HG03571 (cell line): ENCODE measurements around the gene DLG2.
"Not testable (repeated sequence)": the region's sequence is repeated elsewhere in the genome, so short reads cannot be mapped to it uniquely, and the experiment has no call there.

Experiments
- ATAC-seq: cut with Tn5 transposase; IDR thresholded peaks from one replicate; pipeline ENCODE4 v1.9.1; 2021; ENCODE audit not compliant: unreplicated experiment

Gene DLG2

GRCh38 chr11:83785942-83786341 is 1841.2 kb downstream of the DLG2 start:
- no peak for ATAC-seq

DNA sequence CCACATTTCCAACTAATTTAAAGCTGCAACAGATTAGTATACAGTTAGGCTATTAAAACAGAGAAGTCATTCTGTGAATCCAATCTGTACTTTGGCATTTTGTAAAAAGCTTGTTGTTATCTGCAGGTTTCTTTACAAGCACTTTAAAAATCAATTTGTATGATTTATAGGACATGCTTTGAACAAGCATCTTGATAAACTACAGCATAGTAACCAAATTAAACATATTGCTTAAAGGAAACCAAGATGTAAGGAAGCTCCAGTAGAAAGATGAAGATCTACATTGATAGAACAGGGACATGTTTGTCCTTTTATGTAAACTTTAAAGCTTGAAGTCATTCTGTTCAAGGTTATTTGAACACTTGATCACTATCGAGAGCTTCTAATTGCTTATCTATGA is 1842.7 kb downstream of the DLG2 start:
- no peak for ATAC-seq

DNA sequence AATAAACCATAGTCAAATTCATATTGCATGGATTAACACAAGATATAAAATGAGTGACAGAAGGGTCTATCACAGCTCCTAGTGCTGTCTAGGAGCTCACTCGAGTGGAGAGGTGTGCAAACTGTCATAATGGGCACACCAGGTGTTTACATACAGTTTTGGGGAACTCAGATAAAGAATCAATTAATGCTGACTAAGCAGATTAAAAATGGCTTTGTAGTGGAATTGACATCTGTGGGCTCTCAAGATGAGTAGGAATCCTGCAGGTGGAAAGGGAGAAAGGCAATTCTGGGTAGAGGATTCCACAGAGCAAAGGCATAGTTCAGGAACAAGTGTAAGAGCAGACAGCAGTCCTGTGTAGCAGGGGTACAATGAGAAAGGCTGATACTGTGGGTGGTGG is 1844.8 kb downstream of the DLG2 start:
- no peak for ATAC-seq

GRCh38 chr11:83779876-83780275 is 1847.3 kb downstream of the DLG2 start:
- no peak for ATAC-seq

- no peak for ATAC-seq
These were observed 1848.5 kb downstream of the DLG2 start for GRCh38 chr11:83778596-83778995.

GRCh38 chr11:83773950-83774880 is 1852.9 kb downstream of the DLG2 start:
- no peak for ATAC-seq

GRCh38 chr11:83768489-83768888 is 1858.7 kb downstream of the DLG2 start:
- no peak for ATAC-seq

- no peak for ATAC-seq
These were observed 1860.2 kb downstream of the DLG2 start for GRCh38 chr11:83766932-83767331.

DNA sequence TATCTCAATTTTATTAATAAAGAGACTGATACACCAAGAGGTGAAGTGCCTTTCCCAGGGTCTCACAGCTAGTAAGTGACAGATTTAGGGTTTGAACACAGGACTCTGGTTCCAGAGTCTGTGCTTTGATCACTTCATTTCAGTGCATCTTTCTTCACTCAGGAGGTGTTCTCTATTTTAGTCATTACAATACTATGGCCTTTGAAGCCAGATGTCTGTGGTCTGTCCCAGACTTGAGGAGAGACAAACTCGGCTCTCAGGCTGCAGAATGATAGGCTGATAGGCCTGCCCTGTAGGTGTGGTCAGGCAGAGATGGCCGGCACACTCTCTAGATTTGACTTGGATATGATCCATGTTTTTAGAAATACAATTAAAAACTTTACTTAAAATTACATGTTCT is 1862.5 kb downstream of the DLG2 start:
- ATAC-seq: no peak

DNA sequence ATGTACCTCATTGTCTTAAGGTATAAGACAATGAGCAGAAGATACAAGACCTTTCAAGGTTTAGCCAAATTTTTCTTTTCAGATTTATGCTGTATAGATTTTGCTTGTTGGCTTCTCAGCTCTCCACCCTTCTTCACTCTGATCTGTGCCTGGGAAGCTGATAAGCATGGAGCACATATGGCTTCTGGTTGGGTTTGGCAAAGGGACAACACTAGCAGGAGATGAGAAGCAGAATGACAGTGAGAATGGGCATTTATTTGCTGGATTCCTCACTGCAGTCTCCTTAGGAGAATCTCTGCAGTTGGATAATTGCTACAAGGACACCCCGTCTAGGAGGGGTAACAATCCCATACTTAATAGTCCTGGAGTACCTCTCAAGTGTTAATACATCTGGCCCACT is 1866.2 kb downstream of the DLG2 start:
- no peak for ATAC-seq

DNA sequence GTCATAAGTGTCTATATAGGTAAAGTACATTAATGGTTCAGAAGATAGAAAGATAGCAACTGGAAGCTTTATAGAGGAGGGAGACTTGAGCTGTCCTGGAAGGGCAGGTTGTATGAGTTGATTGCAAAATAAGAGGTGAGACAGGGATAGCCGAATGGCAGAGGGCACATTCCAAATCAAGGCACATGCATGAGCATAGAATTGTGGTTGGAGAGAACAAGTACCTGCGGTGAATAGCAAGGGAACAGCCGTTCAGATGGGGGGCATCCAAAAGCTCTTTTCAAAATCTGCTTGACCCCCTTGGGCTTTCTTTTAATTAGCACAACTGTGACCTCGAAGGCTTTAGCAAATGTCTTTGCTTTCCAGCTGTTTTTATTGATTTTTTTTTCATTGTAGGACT is 1868.0 kb downstream of the DLG2 start:
- no peak for ATAC-seq

GRCh38 chr11:83751041-83751440 is 1876.1 kb downstream of the DLG2 start:
- no peak for ATAC-seq

GRCh38 chr11:83746921-83747585 is 1880.1 kb downstream of the DLG2 start:
- ATAC-seq: no peak

DNA sequence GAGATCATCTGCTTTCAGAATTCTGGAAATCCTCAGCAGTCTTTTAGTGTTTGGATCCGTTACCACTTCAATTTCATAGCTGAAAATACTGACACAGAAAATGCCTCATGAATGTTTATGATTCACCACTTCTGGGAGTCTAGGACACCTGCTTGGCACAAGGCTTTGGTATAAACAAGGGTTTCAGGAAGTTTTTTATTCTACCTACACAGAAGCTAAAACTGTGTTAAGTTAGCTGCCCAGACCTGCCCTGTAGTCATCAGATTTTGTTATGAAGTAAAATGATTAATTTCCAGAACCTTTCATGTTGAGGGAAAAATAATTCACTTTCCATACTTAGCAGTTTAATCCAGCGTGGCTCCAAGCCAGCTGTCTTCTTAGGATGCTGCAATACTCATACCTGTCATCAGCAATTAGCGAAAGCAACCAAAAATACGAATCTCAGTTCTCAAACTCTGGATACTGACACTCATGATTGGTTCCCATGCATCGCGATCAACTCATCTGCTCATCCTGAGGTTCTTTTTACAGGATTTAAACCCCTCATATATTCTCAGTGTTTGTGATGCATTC is 1882.4 kb downstream of the DLG2 start:
- ATAC-seq: no peak

- no peak for ATAC-seq
These were observed 1890.5 kb downstream of the DLG2 start for GRCh38 chr11:83736684-83737083.

DNA sequence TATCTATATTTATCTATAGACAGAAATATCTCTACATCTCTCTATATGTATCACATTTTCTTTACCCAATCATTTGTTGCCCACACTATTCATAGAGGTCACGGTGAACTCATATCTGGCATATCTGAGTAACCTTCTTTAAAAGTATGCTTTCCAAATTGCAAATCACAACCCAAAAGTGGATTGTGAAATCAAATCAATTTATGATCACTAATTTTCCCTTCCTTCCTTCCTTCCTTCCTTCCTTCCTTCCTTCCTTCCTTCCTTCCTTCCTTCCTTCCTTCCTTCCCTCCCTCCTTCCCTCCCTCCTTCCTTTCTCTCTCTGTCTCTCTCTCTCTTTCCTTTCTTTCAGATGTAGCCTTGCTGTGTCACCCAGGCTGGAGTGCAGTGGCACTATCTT is 1893.0 kb downstream of the DLG2 start:
- no peak for ATAC-seq

DNA sequence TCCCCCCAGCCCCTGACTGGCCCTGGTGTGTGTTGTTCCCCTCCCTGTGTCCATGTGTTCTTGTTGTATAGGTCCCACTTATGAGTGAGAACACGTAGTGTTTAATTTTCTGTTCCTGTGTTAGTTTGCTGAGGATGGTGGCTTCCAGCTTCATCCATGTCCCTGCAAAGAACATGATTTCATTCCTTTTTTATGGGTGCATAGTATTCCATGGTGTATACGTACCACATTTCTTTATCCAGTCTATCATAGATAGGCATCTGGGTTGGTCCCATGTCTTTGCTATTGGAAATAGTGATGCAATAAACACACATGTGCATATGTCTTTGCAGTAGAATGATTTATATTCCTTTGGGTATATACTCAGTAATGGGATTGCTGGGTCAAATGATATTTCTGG is 1895.9 kb downstream of the DLG2 start:
- ATAC-seq: not testable (repeated sequence)

DNA sequence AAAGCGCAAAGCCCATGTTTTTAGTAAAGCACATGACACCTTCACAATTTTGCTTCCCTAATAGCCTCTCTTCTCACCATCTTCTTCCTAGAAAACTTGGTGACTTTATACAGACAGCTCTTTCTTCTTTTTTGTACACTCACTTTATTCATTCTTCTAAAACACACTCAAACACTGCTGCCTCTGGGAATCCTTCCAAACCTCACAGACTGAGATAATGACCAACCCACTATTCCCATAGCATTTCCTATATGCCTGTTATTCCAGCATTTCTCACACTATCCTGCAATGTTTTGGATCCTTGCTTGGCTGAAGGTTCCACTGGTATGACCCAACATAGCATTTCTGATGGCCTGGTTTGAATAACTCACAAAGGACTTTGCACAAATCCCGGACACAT is 1898.9 kb downstream of the DLG2 start:
- ATAC-seq: no peak

DNA sequence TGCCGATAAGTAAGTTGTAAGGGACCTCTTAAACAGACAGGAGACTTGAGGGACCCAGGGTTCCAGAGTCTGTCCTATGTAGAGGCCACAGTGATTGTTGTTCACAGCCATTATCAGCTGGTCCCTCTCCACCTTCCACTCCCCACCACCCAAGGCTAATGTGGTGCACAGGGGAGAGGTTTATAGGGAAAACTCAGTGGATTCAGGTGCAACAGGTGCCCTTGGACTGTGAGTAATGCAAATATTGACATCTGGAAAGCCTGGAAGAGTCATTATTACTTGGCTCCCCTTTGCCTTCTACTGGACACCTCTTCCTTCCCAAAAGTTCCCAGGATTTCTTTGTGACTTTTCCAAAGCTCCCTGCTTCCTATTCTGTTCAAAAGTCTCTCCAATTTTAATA is 1899.9 kb downstream of the DLG2 start:
- no peak for ATAC-seq

DNA sequence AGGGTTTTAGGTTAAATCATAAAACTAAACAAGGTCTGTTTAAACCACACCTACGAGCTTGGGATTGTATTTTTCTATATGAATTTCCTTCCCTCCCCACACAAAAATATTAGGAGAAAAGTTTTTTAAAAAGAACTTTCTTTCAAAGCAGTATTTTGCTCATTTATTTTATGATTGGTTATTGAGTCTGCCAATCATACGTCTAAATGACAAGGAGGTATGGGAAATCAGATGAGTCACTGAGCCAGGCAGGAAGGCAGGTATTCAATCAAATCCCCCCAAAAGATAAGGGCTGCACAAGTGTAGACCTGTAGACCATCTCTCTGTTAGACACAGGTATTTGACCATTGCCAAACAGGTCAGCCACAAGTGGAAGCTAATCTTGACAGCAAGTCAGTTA is 1900.8 kb downstream of the DLG2 start:
- no peak for ATAC-seq

GRCh38 chr11:83725728-83726127 is 1901.4 kb downstream of the DLG2 start:
- no peak for ATAC-seq

DNA sequence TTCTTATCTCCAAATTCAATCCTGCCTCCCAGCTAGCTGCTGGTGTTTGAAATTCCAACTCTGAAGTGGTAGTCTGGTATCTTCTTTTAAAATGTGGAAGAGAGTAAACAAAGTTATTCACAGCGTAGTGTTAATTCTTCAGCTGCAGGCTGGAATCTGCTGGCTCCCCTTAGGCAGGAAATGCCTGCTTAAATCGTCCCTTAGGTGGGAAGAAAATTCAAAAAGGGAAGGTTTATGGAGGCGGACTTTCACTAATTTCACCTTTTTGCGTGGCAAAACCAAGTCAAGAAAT is 1901.9 kb downstream of the DLG2 start:
- ATAC-seq: no peak
